Left ventricle myocardium inferior (tissue), 1 donor: ENCODE results near the gene YWHAQ. TPM values are rescaled to one million over a fixed set of nuclear protein-coding genes. Genes with fewer than 3 reads are reported as not detected.
A peak's percentile ranks its signal among the peaks of the same experiment; 100 is the strongest.

ENCODE experiments used
- DNase-seq: peaks from one replicate; pipeline ENCODE4 v3.0.0-alpha.2; 2020
- H3K27ac ChIP-seq: fragments of 200-600 bp; replicated peaks from 2 replicates; pipeline ENCODE4 v1.8.0; 2021
- H3K27me3 ChIP-seq: fragments of 200-600 bp; 2 replicates; pipeline ENCODE4 v1.8.0; 2021; ENCODE audit warnings: low read depth
- H3K36me3 ChIP-seq: fragments of 200-600 bp; 2 replicates; pipeline ENCODE4 v1.8.0; 2021
- H3K4me1 ChIP-seq: fragments of 200-600 bp; 2 replicates; pipeline ENCODE4 v1.8.0; 2021
- H3K4me3 ChIP-seq: fragments of 200-600 bp; 2 replicates; pipeline ENCODE4 v1.8.0; 2021; ENCODE audit warnings: mild to moderate bottlenecking, moderate library complexity
- H3K9me3 ChIP-seq: fragments of 200-600 bp; replicated peaks from 2 replicates; pipeline ENCODE4 v1.8.0; 2021
- intact Hi-C: fragments of 100-400 bp; cut with micrococcal nuclease; formaldehyde crosslinking; loops from one replicate; pipeline ENCODE4 v1.11.0; 2022
- long read RNA-seq: library from polyadenylated mRNA; unstranded; transcript quantifications from one replicate; pipeline ENCODE4 v2.0.0, GENCODE V29; 2021
- total RNA-seq: library from RNA; stranded (reverse); fragmentation: NEBNext Ultra II Directional; extraction: Animal tissue kit (Norgen Biotek cat#: 25700); gene quantifications from one replicate; pipeline ENCODE4 v1.2.1, GENCODE V29; 2021
- TF ChIP-seq, protein P1 (sequence below): fragments of 200-600 bp; IDR thresholded peaks from 2 replicates; pipeline ENCODE4 v1.8.0; 2021; ENCODE audit warnings: antibody characterized with exemption, mild to moderate bottlenecking, borderline replicate concordance
- donor health status: DM: no; HTN: yes; CAD: no; lungs with severe emphysema.

Gene YWHAQ
- 178 TPM for total RNA-seq
- long read RNA-seq, transcript YWHAQ-201 (6 exons, 2,208 nt) = major isoform, 248 of 321 reads
- long read RNA-seq, transcript YWHAQ-202 (5 exons, 2,216 nt) = minor isoform, 67 of 321 reads
- long read RNA-seq, partial matches to known transcripts = 2 of 321 reads
- long read RNA-seq, other reads (novel, unspliced or antisense) = 4 of 321 reads

DNA sequence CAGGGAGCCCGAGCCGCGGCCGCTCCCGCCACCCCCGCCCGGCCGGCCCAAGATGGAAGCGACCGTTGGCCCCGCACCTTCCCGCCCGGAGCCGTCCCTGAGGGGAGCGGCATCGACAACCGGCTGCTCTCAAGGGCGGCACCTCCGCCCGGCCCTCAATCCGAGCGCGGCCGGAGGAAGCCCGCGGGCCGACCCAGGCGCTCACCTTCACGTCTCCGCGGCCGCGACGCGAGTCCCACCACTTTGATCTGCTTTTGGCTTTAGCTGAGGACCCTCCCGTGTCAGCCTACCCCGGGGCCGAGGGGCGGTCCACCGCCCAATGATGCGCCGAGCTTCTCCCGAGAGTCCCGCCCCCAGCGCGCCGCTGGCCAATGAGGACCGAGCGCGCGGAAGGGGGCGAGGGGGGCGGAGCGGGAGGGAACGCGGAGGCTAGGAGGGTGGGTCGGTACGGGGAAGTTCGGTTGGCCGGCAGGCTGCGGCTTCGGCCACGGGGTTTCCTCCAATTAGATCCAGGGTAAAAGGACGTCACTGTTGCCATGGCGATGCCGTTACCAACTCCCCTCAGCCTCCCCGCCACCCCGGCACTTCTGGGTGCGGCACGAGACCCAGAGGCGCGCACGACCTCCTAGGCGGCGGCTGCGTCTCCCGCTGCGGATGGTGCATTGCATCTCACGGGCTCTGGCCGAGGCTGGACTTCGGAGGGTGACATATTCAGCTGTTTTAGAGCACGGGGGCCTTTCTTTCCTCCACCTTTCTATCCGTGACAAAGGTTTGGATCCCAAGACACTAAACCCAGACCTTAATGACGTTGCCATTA is at the start of gene YWHAQ:
YWHAQ (minus strand) TSS at position 262 of the 817 bp plus-strand sequence. CDS start 545 bp downstream, outside the sequence.
- peak; percentile 99 for DNase-seq
- H3K27ac ChIP-seq = peak within 1 kb of the TSS; percentile 98
- TF ChIP-seq, protein P1, sequence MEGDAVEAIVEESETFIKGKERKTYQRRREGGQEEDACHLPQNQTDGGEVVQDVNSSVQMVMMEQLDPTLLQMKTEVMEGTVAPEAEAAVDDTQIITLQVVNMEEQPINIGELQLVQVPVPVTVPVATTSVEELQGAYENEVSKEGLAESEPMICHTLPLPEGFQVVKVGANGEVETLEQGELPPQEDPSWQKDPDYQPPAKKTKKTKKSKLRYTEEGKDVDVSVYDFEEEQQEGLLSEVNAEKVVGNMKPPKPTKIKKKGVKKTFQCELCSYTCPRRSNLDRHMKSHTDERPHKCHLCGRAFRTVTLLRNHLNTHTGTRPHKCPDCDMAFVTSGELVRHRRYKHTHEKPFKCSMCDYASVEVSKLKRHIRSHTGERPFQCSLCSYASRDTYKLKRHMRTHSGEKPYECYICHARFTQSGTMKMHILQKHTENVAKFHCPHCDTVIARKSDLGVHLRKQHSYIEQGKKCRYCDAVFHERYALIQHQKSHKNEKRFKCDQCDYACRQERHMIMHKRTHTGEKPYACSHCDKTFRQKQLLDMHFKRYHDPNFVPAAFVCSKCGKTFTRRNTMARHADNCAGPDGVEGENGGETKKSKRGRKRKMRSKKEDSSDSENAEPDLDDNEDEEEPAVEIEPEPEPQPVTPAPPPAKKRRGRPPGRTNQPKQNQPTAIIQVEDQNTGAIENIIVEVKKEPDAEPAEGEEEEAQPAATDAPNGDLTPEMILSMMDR = no peak
- H3K4me3 ChIP-seq = peak within 1 kb of the TSS; percentile 94
- H3K9me3 ChIP-seq = no peaks in the 10 kb centered on the region
- H3K36me3 ChIP-seq = peaks cover 18% of the 10 kb centered on the region
- no peaks in the 10 kb centered on the region for H3K27me3 ChIP-seq
- intact Hi-C loops = no loop called here
- H3K4me1 ChIP-seq = peaks cover 65% of the 10 kb centered on the region

DNA sequence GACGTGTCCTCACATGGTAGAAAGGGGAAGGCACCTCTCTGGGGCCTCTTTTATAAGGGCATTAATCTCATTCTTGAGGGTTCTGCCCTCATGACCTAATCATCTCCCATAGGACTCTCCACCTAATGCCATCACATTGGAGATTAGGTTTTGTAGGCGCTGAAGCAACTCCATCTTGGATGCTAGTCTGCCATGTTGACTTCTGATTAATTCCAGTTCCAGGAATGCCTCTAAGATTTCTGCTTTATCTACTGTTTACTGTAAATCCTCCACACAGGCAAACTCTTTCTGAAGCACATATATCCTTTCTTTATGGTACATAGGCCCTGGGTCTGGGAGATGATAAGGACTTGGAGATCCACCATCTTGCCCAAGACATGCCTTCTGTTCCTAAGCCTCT is 49.3 kb upstream of the YWHAQ start:
- Histone ChIP-seq H3K27me3 (no peaks in the 10 kb centered on the region), H3K27ac (no peak overlapping the region), H3K9me3 (no peaks in the 10 kb centered on the region), H3K4me3 (no peak overlapping the region), H3K4me1 (peaks cover 6% of the 10 kb centered on the region), H3K36me3 (no peaks in the 10 kb centered on the region)
- TF ChIP-seq, protein P1 = no peak
- no peak for DNase-seq
- intact Hi-C loops = no loop called here

DNA sequence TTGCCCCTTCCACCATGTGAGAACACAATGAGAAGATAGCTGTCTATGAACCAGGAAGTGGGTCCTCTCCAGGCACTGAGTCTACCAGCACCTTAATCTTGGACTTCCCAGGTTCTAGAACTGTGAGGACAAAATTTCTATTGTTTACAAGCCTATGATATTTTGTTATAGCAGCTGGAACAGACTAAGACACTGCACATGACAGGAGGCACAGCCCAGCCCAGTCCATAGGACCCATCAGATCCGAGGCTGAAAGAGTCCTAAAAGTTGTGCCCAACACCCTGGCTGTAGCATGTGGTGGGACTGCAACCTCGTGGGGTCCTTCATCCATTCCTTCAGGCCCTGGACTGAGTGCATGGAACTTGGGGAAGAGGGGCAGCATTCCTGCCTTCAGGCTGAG is 48.4 kb upstream of the YWHAQ start:
- intact Hi-C loops = no loop called here
- TF ChIP-seq, protein P1 = no peak
- Histone ChIP-seq H3K4me1 (peaks cover 6% of the 10 kb centered on the region), H3K9me3 (no peaks in the 10 kb centered on the region), H3K27ac (no peak overlapping the region), H3K4me3 (no peak overlapping the region), H3K36me3 (no peaks in the 10 kb centered on the region), H3K27me3 (no peaks in the 10 kb centered on the region)
- no peak for DNase-seq

DNA sequence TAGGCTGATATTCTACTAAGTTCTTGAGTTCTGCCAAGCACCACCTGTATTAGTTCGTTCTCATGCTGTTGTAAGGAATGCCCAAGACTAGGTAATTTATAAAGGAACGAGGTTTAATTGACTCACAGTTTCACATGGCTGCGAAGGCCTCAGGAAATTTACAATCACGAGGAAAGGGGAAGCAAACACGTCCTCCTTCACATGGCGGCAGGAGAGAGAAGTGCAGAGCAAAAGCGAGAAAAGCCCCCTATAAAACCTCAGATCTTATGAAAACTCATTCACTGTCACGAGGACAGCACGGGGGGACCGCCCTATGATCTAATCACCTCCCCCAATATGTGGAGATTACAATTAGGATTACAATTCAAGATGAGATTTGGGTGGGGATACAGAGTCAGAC is 47.7 kb upstream of the YWHAQ start:
- Histone ChIP-seq H3K27ac (no peak overlapping the region), H3K9me3 (no peaks in the 10 kb centered on the region), H3K36me3 (no peaks in the 10 kb centered on the region), H3K4me1 (peaks cover 6% of the 10 kb centered on the region), H3K27me3 (no peaks in the 10 kb centered on the region), H3K4me3 (no peak overlapping the region)
- intact Hi-C loops = no loop called here
- TF ChIP-seq, protein P1 = no peak
- no peak for DNase-seq

DNA sequence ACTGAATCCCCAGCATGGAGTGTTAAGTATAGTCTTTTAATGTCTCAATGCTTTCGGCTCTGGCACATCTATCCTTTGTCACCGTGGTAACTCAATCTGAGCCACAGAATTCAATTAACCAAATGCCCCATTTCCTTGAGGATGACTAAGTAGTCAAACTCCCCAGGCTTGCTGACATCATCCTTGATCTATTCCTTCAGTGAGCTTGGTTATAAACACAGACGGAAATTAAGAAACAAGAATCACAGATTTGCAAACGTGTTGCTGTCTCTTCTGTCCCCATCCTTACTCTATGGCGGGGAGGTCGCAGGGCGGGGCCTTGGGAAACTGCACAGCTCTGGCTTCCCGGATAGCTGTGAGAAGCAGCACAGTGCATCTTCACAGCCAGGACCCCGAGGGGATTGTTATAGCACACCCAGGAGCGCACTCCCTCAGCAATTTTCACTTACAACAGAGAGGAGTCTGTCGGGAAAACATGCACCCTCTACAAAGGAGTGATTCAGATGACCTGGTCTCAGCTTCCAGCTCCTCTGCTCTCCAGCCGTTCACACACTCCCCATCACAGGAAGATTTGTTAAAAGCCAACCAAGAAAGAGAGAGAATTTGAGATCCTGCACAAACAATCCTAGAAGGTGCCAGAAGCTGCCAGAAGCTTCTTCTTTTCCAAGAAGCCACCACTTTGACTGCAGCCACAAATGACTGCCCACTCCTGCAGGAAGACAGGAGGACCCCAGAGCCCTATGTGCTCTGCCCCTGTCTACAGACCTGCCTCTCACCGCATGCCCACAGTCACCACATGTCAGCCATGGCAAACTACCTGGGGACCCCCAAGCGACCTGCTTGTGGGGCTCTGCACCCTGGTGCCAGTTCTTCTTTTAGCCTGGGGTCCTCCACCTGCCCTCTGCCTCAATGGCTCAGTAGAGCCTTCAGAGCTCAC is 44.9 kb upstream of the YWHAQ start:
- H3K4me1 ChIP-seq = peaks cover 6% of the 10 kb centered on the region
- TF ChIP-seq, protein P1 = no peak
- H3K9me3 ChIP-seq = no peaks in the 10 kb centered on the region
- DNase-seq = no peak
- H3K36me3 ChIP-seq = no peaks in the 10 kb centered on the region
- no peak overlapping the region for H3K4me3 ChIP-seq
- no peak overlapping the region for H3K27ac ChIP-seq
- H3K27me3 ChIP-seq = no peaks in the 10 kb centered on the region
- intact Hi-C loops = no loop called here
